Stomach (tissue), 9 donors: Measurements from ENCODE around the gene HEATR5B. TPM values are rescaled to one million over a fixed set of nuclear protein-coding genes. Genes with fewer than 3 reads are reported as not detected.
"Not testable (repeated sequence)": the region's sequence is repeated elsewhere in the genome, so short reads cannot be mapped to it uniquely, and the experiment has no call there.

ENCODE experiments used
- DNase-seq, 2 donors: peaks; one replicate each; pipeline versions ENCODE4 v3.0.0 to v3.0.0-alpha.2; 2013 to 2019
- H3K27ac ChIP-seq, 5 donors: fragments of 200-600 bp in 4 of 5; sonication (generic) in 4 of 5; one replicate each; pipeline ENCODE4 v1.5.1; 2013 to 2019; ENCODE audit warnings: mild to moderate bottlenecking in 1 of 5, moderate library complexity in 1 of 5
- H3K27me3 ChIP-seq, 3 donors: fragments of 200-600 bp; sonication (generic); one replicate each; pipeline ENCODE4 v1.5.1; 2017 to 2019; ENCODE audit warnings: mixed run types in 1 of 3
- H3K36me3 ChIP-seq, 4 donors: fragments of 200-600 bp; sonication (generic); 1 replicate in 3 of 4; 2 replicates in 1 of 4; pipeline ENCODE4 v1.5.1; 2016 to 2019
- H3K4me1 ChIP-seq, 4 donors: fragments of 200-600 bp; sonication (generic); one replicate each; pipeline ENCODE4 v1.5.1; 2016 to 2019
- H3K4me3 ChIP-seq, 4 donors: fragments of 200-600 bp; sonication (generic) in 3 of 4; one replicate each; pipeline ENCODE4 v1.5.1; 2016 to 2019; ENCODE audit warnings: mild to moderate bottlenecking in 1 of 4
- H3K9me3 ChIP-seq, 4 donors: fragments of 200-600 bp; sonication (generic); one replicate each; pipeline ENCODE4 v1.5.1; 2016 to 2019
- CTCF ChIP-seq, 7 experiments: fragments of 450-650 bp in 4 of 7; fragments of 200-600 bp in 3 of 7; sonication (generic) in 3 of 7; IDR thresholded peaks; one replicate each; pipeline ENCODE4 v1.5.1; 2016 to 2019; ENCODE audit warnings: antibody characterized with exemption in 7 of 7, control low read depth in 2 of 7, mild to moderate bottlenecking in 1 of 7
- EP300 ChIP-seq: sonication (generic); formaldehyde crosslinking; IDR thresholded peaks from one replicate; pipeline ENCODE4 v1.6.1; 2017; ENCODE audit warnings: antibody characterized with exemption
- POLR2A ChIP-seq, 4 donors: fragments of 450-650 bp; IDR thresholded peaks; one replicate each; pipeline ENCODE4 v1.6.1; 2016; ENCODE audit warnings: antibody characterized with exemption in 4 of 4, control low read depth in 2 of 4, mild to moderate bottlenecking in 1 of 4, moderate library complexity in 1 of 4
- POLR2AphosphoS5 ChIP-seq, 3 donors: sonication (generic); formaldehyde crosslinking; IDR thresholded peaks; one replicate each; pipeline ENCODE4 v1.6.1; 2016; ENCODE audit warnings: antibody characterized with exemption in 3 of 3
- WGBS, 5 donors: extraction: QIAGEN DNeasy Blood & Tissue Kit in 3 of 5; methylation state at CpG; one replicate each; pipeline versions ENCODE4 v1.1.5 to v1.1.7; 2013 to 2018; 5-methylcytosine and 5-hydroxymethylcytosine counted together
- intact Hi-C: fragments of 100-400 bp; cut with DNase I; formaldehyde crosslinking; loops from one replicate; pipeline ENCODE4 v1.15.1; 2023; ENCODE audit warnings: low total_unique reads
- polyA plus RNA-seq, 3 donors: library from polyadenylated mRNA; stranded (reverse); fragments of 200-250 nt; gene quantifications; one replicate each; pipeline ENCODE4 v1.2.3, GENCODE V29; 2013
- total RNA-seq, 5 donors: library from RNA; depleted of rRNA; stranded (reverse); fragments of >200 nt; gene quantifications; one replicate each; pipeline versions ENCODE4 v1.1.0 to v1.2.3, GENCODE V29; 2014 to 2016
- donor health status: healthy with polysubstance abuse.
- donor health status: Bipolar disorder and iron deficiency.
- donor health status: healthy.

Gene HEATR5B
- total and polyA plus RNA-seq, 8 donors, result 3.2 to 95.1 (median 28.0) TPM

DNA sequence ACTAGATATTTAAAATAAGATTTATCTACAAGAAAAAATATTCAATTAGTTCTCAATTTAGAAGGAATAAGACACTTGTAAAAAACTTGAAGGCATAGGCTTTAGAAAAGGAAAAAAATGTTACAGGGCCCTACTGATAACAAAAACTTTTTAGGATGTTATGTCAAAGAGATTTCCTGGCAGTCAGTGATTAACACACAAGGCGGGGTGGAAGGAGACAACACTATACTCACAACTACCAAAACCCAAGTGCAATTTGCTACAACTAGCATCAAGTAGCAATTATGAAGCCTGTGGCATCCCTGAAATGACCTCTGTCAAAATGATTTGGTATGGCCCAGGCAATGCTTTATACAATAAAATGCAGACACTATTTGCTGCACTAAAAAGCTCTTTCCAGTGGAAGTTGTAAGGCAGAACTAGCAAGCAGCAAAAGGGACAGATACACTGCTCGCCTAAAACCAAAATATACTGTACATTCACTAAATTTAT is 133.1 kb downstream of the HEATR5B start:
- Histone ChIP-seq H3K9me3 (no peaks in the 10 kb centered on the region), H3K4me3 (no peak overlapping the region), H3K27me3 (no peaks in the 10 kb centered on the region), H3K4me1 (peaks cover 0 to 27% (median 13%) of the 10 kb centered on the region in 4 donors), H3K36me3 (no peaks in the 10 kb centered on the region), H3K27ac (no peak overlapping the region)
- WGBS, 5 donors, result 74 to 96% (median 92%) methylated on average over 2 of the region's 2 CpGs
- no peak for TF ChIP-seq CTCF (IDR thresholded peaks at IDR 0.05)
- TF ChIP-seq POLR2AphosphoS5 (IDR thresholded peaks at IDR 0.05), result no peak
- TF ChIP-seq EP300, result no peak
- TF ChIP-seq POLR2A (IDR thresholded peaks at IDR 0.05), result no peak
- no peak for DNase-seq
- intact Hi-C loops, result no loop called here

DNA sequence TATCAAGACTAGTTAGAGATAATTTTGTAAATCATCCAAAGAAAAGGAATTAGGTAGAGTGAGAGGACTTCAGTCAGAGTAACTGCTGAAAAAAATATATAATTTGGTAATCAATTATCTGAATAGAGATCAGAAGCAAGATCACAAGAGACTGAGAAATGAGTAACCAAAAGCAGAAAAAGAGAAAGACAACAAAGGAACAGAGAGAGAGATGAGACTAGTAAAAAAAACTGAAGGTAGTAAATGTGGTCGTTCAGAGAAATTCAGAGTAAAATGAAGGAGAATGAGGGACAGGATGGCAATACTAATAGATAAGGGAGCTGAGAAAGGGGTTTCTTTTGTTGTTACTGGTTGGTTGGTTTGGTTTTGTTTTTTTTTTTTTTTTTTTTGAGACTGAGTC is 134.3 kb downstream of the HEATR5B start:
- H3K4me3 ChIP-seq, result no peak overlapping the region
- H3K9me3 ChIP-seq, result no peaks in the 10 kb centered on the region
- no peaks in the 10 kb centered on the region for H3K36me3 ChIP-seq
- TF ChIP-seq CTCF (IDR thresholded peaks at IDR 0.05) (no peak), POLR2A (IDR thresholded peaks at IDR 0.05) (no peak), POLR2AphosphoS5 (IDR thresholded peaks at IDR 0.05) (no peak)
- intact Hi-C loops, result no loop called here
- DNase-seq, result no peak
- 64 to 94% (median 78%) methylated on average over 1 of the region's 1 CpG for WGBS, 5 donors
- no peaks in the 10 kb centered on the region for H3K27me3 ChIP-seq
- H3K4me1 ChIP-seq, result peaks cover 0 to 27% (median 13%) of the 10 kb centered on the region in 4 donors
- H3K27ac ChIP-seq, result no peak overlapping the region

GRCh38 chr2:36945240-36945639 is 138.9 kb downstream of the HEATR5B start:
- H3K27me3 ChIP-seq, H3K9me3 ChIP-seq, DNase-seq, H3K4me1 ChIP-seq, H3K27ac ChIP-seq, H3K4me3 ChIP-seq, H3K36me3 ChIP-seq, intact Hi-C loops: not testable (repeated sequence)
- 93 to 97% (median 93%) methylated on average over 10 of the region's 10 CpGs for WGBS, 5 donors

DNA sequence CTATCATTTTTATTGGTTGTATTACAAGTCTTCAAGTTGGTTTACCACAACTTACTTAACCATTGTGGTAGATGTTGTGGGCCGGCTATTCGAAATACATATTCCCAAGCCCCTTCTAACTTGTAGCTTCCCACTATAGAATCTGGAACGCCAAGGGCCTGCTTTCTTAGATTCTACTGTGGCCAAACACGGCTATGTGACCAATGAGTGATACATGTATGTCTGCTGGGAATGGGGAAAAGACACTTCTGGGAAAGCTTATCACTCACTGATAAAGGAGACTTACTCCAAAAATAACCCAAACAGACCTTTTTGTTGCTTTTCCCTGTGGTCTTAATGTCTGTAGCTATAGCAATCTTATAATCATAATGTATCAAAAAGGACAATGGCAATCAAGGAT is 142.3 kb downstream of the HEATR5B start:
- H3K27ac ChIP-seq, result no peak overlapping the region

GRCh38 chr2:36936526-36936925 is 147.6 kb downstream of the HEATR5B start:
- H3K4me3 ChIP-seq, H3K36me3 ChIP-seq, intact Hi-C loops, DNase-seq, H3K27me3 ChIP-seq, H3K9me3 ChIP-seq, H3K4me1 ChIP-seq, H3K27ac ChIP-seq: not testable (repeated sequence)

More for the DNA sequence above, 142.3 kb downstream of the HEATR5B start:
- 94 to 96% (median 95%) methylated on average over 4 of the region's 4 CpGs for WGBS, 5 donors
- H3K27me3 ChIP-seq, result no peaks in the 10 kb centered on the region
- DNase-seq, result no peak
- no peaks in the 10 kb centered on the region for H3K9me3 ChIP-seq
- no peak for TF ChIP-seq CTCF (IDR thresholded peaks at IDR 0.05)
- TF ChIP-seq EP300, result no peak
- no peak for TF ChIP-seq POLR2AphosphoS5 (IDR thresholded peaks at IDR 0.05)
- TF ChIP-seq POLR2A (IDR thresholded peaks at IDR 0.05), result no peak
- H3K36me3 ChIP-seq, result peaks cover 0 to 5% (median 2%) of the 10 kb centered on the region in 4 donors
- H3K4me1 ChIP-seq, result no peaks in the 10 kb centered on the region
- intact Hi-C loops, result no loop called here
- no peak overlapping the region for H3K4me3 ChIP-seq

GRCh38 chr2:36931688-36932087 is 152.5 kb downstream of the HEATR5B start:
- Histone ChIP-seq H3K27ac (peak overlapping the region in 2 of 5 donors; percentile 11 to 66), H3K4me1 (peaks cover 4 to 20% (median 16%) of the 10 kb centered on the region in 4 donors)
- H3K27me3 ChIP-seq, DNase-seq, H3K9me3 ChIP-seq, H3K4me3 ChIP-seq, H3K36me3 ChIP-seq, intact Hi-C loops: not testable (repeated sequence)
- WGBS, 5 donors, result 92 to 96% (median 95%) methylated on average over 6 of the region's 6 CpGs

Other genes with a start within 250 kb of the HEATR5B start
- 10 to 100 TPM in 4 of 5 donors, 1 to 10 TPM in 1; 5.8 to 34.9 (median 20.1) TPM for gene STRN, start 117.8 kb downstream of the HEATR5B start, total RNA-seq
- gene STRN, start 117.8 kb downstream of the HEATR5B start, polyA plus RNA-seq, result 1 to 10 TPM; 3.5 to 5.7 (median 3.7) TPM
- gene GPATCH11, start 146 bp upstream of the HEATR5B start, total RNA-seq, result 1 to 10 TPM in 4 of 5 donors, under 1 TPM in 1; 0.45 to 7.9 (median 4.8) TPM
- gene GPATCH11, start 146 bp upstream of the HEATR5B start, polyA plus RNA-seq, result 1 to 10 TPM; 2.2 to 6.7 (median 4.7) TPM
- gene EIF2AK2, start 72.6 kb upstream of the HEATR5B start, total RNA-seq, result 10 to 100 TPM in 4 of 5 donors, 1 to 10 TPM in 1; 7.5 to 55.3 (median 40.2) TPM
- gene EIF2AK2, start 72.6 kb upstream of the HEATR5B start, polyA plus RNA-seq, result 1 to 10 TPM; 4.7 to 7.3 (median 5.2) TPM
- gene SULT6B1, start 104.3 kb upstream of the HEATR5B start, total RNA-seq, result not detected
- gene SULT6B1, start 104.3 kb upstream of the HEATR5B start, polyA plus RNA-seq, result not detected
- gene CEBPZOS, start 112.1 kb upstream of the HEATR5B start, total RNA-seq, result 10 to 100 TPM in 3 of 5 donors, 1 to 10 TPM in 2; 2.9 to 37.9 (median 11.2) TPM
- gene CEBPZOS, start 112.1 kb upstream of the HEATR5B start, polyA plus RNA-seq, result 10 to 100 TPM; 42.2 to 52.5 (median 45.7) TPM
- gene CEBPZ, start 147.2 kb upstream of the HEATR5B start, total RNA-seq, result 10 to 100 TPM; 18.7 to 58.2 (median 43.4) TPM
- 10 to 100 TPM; 40.3 to 59.4 (median 54.2) TPM for gene CEBPZ, start 147.2 kb upstream of the HEATR5B start, polyA plus RNA-seq
- gene NDUFAF7, start 147.3 kb upstream of the HEATR5B start, total RNA-seq, result 10 to 100 TPM; 19.6 to 79.9 (median 26.4) TPM
- 10 to 100 TPM in 1 of 3 donors, 1 to 10 TPM in 2; 7.3 to 11.1 (median 8.9) TPM for gene NDUFAF7, start 147.3 kb upstream of the HEATR5B start, polyA plus RNA-seq
- 10 to 100 TPM in 4 of 5 donors, 1 to 10 TPM in 1; 7.0 to 86.5 (median 15.2) TPM for gene PRKD3, start 240.5 kb upstream of the HEATR5B start, total RNA-seq
- gene PRKD3, start 240.5 kb upstream of the HEATR5B start, polyA plus RNA-seq, result 10 to 100 TPM in 1 of 3 donors, 1 to 10 TPM in 2; 4.2 to 14.7 (median 9.5) TPM